ENCODE results near the gene LRRC28. TPM values are rescaled to one million over a fixed set of nuclear protein-coding genes. Genes with fewer than 3 reads are reported as not detected.

The LRRC28 gene
- total RNA-seq, 1 experiment from 2014 or later, result 39.3 TPM

GRCh38 chr15:99426431-99427105 lies 175.3 kb downstream of the LRRC28 start:
- intact Hi-C loops (cut with micrococcal nuclease; ENCODE audit: unreplicated experiment) (no loop called here), in situ Hi-C loops (cut with HindIII; ENCODE audit: low pct_unique_long_range_greater_than_20kb, low sequenced_read_pairs) (no loop called here)
- no peaks in the 10 kb centered on the region for H3K27me3 ChIP-seq (ENCODE audit: control insufficient read depth, insufficient read depth, low read length)
- no peak for ATAC-seq
- no peaks in the 10 kb centered on the region for H3K4me1 ChIP-seq (ENCODE audit: control insufficient read depth, insufficient read depth, low read length)
- DNase-seq (ENCODE audit: low read depth, low spot score), result no peak
- H3K27ac ChIP-seq (ENCODE audit: low read length), result no peak overlapping the region
- no peak overlapping the region for H3K4me3 ChIP-seq (ENCODE audit: low read depth in 2 of 2, low read length in 2 of 2)
- H3K36me3 ChIP-seq (ENCODE audit: control insufficient read depth, insufficient read depth, low read length), result no peaks in the 10 kb centered on the region
- ChIA-PET POLR2A (no interaction called here), CTCF (no interaction called here)
- TF ChIP-seq, protein P1, sequence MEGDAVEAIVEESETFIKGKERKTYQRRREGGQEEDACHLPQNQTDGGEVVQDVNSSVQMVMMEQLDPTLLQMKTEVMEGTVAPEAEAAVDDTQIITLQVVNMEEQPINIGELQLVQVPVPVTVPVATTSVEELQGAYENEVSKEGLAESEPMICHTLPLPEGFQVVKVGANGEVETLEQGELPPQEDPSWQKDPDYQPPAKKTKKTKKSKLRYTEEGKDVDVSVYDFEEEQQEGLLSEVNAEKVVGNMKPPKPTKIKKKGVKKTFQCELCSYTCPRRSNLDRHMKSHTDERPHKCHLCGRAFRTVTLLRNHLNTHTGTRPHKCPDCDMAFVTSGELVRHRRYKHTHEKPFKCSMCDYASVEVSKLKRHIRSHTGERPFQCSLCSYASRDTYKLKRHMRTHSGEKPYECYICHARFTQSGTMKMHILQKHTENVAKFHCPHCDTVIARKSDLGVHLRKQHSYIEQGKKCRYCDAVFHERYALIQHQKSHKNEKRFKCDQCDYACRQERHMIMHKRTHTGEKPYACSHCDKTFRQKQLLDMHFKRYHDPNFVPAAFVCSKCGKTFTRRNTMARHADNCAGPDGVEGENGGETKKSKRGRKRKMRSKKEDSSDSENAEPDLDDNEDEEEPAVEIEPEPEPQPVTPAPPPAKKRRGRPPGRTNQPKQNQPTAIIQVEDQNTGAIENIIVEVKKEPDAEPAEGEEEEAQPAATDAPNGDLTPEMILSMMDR (IDR thresholded peaks at IDR 0.05), result no peak
- TF ChIP-seq TCF7L2 (IDR thresholded peaks at IDR 0.05; ENCODE audit: low read depth, low read length), result no peak
- TF ChIP-seq REST (IDR thresholded peaks at IDR 0.05; ENCODE audit: insufficient read depth in 1 of 2, low read depth in 2 of 2, low read length in 1 of 2), result no peak
- H3K9me3 ChIP-seq (ENCODE audit: control insufficient read depth, insufficient read depth, low read depth, low read length), result no peaks in the 10 kb centered on the region
- BruUV-seq (replicated peaks), result no TSS peak

GRCh38 chr15:99427210-99427609 lies 175.9 kb downstream of the LRRC28 start:
- no peaks in the 10 kb centered on the region for H3K36me3 ChIP-seq (ENCODE audit: control insufficient read depth, insufficient read depth, low read length)
- CTCF ChIA-PET, result no interaction called here
- no peak overlapping the region for H3K27ac ChIP-seq (ENCODE audit: low read length)
- no peak for DNase-seq (ENCODE audit: low read depth, low spot score)
- TF ChIP-seq TCF7L2 (IDR thresholded peaks at IDR 0.05; ENCODE audit: low read depth, low read length) (no peak), REST (IDR thresholded peaks at IDR 0.05; ENCODE audit: insufficient read depth in 1 of 2, low read depth in 2 of 2, low read length in 1 of 2) (no peak), POLR2AphosphoS5 (IDR thresholded peaks at IDR 0.05; ENCODE audit: low read depth, low read length) (no peak), SIN3A (IDR thresholded peaks at IDR 0.05; ENCODE audit: borderline replicate concordance, insufficient read depth, low read depth, low read length) (no peak)
- TF ChIP-seq, protein P1 (IDR thresholded peaks at IDR 0.05), result no peak
- POLR2A ChIA-PET, result no interaction called here
- H3K9me3 ChIP-seq (ENCODE audit: control insufficient read depth, insufficient read depth, low read depth, low read length), result no peaks in the 10 kb centered on the region
- no peaks in the 10 kb centered on the region for H3K4me1 ChIP-seq (ENCODE audit: control insufficient read depth, insufficient read depth, low read length)
- intact Hi-C loops (cut with micrococcal nuclease; ENCODE audit: unreplicated experiment), result no loop called here
- no peaks in the 10 kb centered on the region for H3K27me3 ChIP-seq (ENCODE audit: control insufficient read depth, insufficient read depth, low read length)
- H3K4me3 ChIP-seq (ENCODE audit: low read depth in 2 of 2, low read length in 2 of 2), result no peak overlapping the region
- no TSS peak for BruUV-seq (replicated peaks)
- ATAC-seq, result no peak
- in situ Hi-C loops (cut with HindIII; ENCODE audit: low pct_unique_long_range_greater_than_20kb, low sequenced_read_pairs), result no loop called here
